ENCODE results near the gene RIOX2.

RIOX2 gene

DNA sequence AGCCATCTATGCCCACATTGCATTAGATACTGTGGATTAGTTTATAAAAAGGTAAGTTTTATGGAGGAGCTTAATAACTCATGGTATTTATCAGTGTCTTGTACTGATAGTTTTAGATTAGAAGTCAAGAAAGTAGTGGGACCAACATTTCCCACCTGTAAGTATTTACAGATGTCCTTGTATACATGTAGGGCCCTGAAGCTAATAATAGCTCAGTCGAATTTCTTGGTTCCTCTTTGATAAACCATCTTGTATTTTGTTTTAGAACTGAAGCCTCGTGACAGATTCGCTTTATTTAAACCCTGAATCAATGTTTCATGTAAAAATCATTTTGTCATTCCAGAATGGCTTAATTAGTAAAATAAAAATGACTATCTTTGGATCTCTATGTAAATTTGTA lies 77.0 kb downstream of the RIOX2 start:
- TF ChIP-seq, protein P1, sequence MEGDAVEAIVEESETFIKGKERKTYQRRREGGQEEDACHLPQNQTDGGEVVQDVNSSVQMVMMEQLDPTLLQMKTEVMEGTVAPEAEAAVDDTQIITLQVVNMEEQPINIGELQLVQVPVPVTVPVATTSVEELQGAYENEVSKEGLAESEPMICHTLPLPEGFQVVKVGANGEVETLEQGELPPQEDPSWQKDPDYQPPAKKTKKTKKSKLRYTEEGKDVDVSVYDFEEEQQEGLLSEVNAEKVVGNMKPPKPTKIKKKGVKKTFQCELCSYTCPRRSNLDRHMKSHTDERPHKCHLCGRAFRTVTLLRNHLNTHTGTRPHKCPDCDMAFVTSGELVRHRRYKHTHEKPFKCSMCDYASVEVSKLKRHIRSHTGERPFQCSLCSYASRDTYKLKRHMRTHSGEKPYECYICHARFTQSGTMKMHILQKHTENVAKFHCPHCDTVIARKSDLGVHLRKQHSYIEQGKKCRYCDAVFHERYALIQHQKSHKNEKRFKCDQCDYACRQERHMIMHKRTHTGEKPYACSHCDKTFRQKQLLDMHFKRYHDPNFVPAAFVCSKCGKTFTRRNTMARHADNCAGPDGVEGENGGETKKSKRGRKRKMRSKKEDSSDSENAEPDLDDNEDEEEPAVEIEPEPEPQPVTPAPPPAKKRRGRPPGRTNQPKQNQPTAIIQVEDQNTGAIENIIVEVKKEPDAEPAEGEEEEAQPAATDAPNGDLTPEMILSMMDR (conservative IDR thresholded peaks at IDR 0.05; ENCODE audit: low read length), result no peak
- H3K4me3 ChIP-seq (ENCODE audit: low read length), result no peak overlapping the region
- DNase-seq (ENCODE audit: low read depth), result no peak

DNA sequence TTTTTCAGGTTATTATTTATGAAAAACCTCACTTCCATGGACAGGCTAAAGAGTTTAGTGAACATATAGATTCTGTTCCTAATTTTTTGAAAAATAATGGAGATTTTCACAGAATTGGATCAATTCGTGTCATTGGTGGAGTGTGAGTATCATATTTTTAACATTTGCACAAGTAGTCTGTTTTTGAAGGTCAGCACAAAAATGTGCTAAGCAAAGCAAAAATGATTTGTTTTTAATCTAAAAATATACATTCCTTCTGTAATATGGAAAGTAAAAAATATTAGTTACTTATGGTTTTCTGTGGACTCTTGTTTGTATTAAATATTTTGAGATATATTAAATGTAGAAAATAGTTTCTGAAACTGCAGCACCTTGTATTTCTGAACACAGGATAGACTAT lies 79.4 kb downstream of the RIOX2 start:
- no peak overlapping the region for H3K4me3 ChIP-seq (ENCODE audit: low read length)
- DNase-seq (ENCODE audit: low read depth), result no peak
- TF ChIP-seq, protein P1 (conservative IDR thresholded peaks at IDR 0.05; ENCODE audit: low read length), result no peak

Measured in AG10803 (cell line).